ENCODE data around the gene PHLPP1.

The PHLPP1 gene

DNA sequence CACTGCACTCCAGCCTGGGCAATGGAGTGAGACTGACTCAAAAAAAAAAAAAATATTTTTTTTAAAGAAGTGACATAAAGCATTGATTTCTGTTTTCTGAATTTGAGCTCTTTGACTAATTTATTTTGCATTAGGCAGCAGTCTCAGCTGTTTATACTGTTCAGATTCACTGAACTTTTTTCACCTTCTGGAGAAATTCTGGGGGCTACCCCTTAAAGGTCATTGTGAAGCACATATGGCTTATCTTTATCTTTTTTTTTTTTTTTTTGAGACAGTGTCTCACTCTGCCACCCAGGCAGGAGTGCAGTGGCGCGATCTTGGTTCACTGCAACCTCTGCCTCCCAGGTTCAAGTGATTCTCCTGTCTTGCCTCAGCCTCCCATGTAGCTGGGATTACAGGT is 12.9 kb downstream of the PHLPP1 start:
- no peak overlapping the region for H3K4me3 ChIP-seq (ENCODE audit: low read depth, low read length)
- TF ChIP-seq, protein P1, sequence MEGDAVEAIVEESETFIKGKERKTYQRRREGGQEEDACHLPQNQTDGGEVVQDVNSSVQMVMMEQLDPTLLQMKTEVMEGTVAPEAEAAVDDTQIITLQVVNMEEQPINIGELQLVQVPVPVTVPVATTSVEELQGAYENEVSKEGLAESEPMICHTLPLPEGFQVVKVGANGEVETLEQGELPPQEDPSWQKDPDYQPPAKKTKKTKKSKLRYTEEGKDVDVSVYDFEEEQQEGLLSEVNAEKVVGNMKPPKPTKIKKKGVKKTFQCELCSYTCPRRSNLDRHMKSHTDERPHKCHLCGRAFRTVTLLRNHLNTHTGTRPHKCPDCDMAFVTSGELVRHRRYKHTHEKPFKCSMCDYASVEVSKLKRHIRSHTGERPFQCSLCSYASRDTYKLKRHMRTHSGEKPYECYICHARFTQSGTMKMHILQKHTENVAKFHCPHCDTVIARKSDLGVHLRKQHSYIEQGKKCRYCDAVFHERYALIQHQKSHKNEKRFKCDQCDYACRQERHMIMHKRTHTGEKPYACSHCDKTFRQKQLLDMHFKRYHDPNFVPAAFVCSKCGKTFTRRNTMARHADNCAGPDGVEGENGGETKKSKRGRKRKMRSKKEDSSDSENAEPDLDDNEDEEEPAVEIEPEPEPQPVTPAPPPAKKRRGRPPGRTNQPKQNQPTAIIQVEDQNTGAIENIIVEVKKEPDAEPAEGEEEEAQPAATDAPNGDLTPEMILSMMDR (IDR thresholded peaks at IDR 0.05; ENCODE audit: low read depth, low read length) = no peak

DNA sequence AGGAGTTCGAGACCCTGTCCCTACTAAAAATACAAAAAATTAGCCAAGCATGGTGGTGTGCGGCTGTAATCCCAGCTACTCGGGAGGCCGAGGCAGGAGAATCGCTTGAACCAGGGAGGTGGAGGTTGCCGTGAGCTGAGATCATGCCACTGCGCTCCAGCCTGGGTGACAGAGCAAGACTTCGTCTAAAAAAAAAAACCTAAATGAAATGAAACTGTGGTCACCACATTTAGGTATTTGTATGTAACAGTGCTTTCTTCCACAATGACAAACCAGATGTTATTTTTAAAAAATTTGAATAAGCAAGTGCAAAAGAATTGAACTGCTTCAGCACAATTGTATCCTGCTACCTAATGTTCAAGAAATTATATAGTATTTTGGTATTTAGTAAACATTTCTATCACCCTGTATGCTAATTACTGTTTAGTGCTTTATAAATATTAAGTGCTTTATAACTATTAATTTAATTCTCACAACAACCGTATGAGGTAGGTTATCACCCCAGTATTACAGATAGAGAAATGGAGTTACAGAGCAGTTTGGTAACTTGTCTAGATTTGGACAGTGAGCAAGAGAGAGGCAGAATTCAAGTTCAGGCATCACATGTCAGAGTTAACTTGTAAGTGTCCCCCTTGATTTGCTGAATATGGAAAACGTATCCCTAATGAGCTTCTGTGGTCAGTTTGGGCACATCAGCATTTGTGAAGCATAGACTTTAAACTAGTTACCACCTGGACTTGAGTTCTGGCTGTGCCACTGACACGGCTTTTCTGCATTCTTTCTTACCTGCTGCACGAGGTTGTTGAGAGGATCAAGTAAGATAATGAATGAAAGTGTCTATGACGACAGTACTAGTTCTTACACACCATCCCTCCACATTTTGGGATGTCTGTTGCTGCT is 14.4 kb downstream of the PHLPP1 start:
- TF ChIP-seq, protein P1 (IDR thresholded peaks at IDR 0.05; ENCODE audit: low read depth, low read length) = no peak
- no peak overlapping the region for H3K4me3 ChIP-seq (ENCODE audit: low read depth, low read length)

DNA sequence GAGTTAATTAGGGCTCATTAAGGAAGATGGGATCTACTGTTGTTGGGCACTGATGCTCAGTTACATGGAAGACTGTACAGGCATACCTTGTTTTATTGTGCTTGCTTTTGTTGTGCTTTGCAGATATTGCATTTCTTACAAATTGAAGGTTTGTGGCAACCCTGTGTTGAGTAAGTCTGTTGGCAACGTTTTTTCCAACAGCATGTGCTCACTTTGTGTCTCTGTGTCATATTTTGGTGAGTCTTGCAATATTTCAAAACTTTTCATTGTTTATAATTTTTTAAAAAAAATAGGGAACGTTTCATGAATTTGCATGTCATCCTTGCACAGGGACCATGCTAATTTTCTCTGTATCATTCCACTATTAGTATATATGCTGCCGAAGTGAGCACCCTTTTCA is 15.6 kb downstream of the PHLPP1 start:
- no peak overlapping the region for H3K4me3 ChIP-seq (ENCODE audit: low read depth, low read length)
- TF ChIP-seq, protein P1 (IDR thresholded peaks at IDR 0.05; ENCODE audit: low read depth, low read length) = no peak

DNA sequence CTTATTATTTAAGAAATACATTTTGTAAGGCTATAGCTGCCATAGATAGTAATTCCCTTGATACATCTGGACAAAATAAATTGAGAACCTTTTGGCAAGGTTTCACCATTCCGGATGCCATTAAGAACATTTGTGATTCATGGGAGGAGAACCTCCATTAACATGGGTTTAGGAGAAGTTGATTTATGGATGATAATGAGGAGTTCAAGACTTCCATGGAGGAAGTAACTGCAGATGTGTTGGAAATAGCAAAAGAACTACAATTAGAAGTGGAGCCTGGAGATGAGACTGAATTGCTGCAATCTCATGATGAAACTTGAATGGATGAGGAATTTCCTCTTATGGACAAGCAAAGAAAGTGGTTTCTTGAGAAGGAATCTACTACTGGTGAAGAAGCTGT is 17.3 kb downstream of the PHLPP1 start:
- TF ChIP-seq, protein P1 (IDR thresholded peaks at IDR 0.05; ENCODE audit: low read depth, low read length) = no peak
- no peak overlapping the region for H3K4me3 ChIP-seq (ENCODE audit: low read depth, low read length)

DNA sequence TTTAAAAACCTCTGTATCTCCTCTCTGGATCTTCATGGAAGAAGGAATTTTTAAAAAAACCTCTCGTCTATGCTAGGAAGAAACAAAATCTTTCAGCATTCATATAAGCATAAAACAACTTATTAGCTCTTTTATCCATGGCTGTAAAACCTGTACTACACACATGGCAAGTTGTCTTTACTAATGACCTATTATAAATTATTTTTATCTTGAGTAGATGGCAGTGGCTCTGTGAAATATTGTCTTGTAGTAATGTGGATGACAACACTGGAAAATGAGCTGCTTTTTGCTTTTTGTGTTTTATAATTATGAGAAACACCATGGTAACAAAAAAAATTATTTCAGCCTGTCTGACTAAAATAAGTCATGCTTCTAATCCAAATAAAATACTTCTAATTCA is 18.9 kb downstream of the PHLPP1 start:
- TF ChIP-seq, protein P1 (IDR thresholded peaks at IDR 0.05; ENCODE audit: low read depth, low read length) = no peak
- H3K4me3 ChIP-seq (ENCODE audit: low read depth, low read length) = no peak overlapping the region

DNA sequence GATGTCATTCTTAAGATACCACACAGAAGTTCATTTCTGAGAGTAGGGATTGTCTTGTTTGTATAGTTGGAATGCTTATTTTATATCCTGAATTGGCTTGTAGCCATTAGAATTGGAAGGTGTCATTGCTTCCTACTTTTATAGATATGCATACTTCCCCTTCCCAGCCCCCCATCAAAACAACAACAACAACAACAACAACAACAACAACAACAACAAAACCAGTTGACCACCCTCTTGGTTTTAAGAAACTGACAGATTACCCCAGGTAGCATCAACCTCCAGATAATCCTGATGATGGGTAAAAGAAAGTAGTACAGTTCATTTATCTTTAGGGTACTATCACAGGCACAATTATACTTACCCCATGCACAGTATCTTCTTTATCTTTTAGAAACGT is 20.0 kb downstream of the PHLPP1 start:
- no peak overlapping the region for H3K4me3 ChIP-seq (ENCODE audit: low read depth, low read length)
- TF ChIP-seq, protein P1 (IDR thresholded peaks at IDR 0.05; ENCODE audit: low read depth, low read length) = no peak

DNA sequence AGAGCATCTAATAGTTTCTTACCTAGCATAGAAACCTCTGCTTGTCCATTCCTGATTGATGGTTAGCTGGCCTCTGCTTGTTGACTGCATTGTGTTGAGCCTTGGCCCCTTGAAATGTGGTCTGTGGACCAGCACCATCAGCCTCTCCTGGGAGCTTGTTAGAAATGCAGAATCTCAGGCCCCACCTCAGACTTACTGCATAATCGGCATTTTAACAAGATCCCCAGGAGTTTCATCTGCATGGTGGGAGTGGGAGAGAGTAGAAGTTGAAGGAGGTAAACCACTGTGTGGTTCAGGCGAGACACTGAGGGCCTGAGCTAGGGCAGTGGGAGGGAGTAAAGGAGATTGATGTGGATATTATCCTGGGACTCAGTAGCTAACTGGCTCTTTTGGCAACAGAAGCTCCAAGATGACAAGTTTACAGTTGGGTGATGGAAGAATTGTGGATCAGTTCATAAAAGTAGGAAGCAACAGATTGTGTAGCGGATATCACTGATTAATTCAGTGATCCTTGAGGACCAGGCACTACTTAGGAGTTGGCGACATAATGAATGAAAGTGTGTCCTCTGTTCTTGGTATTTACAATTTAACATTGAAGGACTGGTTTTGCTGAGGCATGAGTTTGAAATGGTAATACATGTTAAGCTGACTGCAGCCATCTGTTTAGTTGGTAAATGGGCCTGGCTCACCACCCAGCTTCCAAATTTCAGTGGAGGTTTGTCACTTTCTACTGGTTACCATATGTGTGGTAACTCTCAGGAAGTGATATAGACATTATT is 20.9 kb downstream of the PHLPP1 start:
- TF ChIP-seq, protein P1 (IDR thresholded peaks at IDR 0.05; ENCODE audit: low read depth, low read length) = no peak
- H3K4me3 ChIP-seq (ENCODE audit: low read depth, low read length) = no peak overlapping the region

All from WI38 (cell line).